Measurements from ENCODE around the gene GALNTL6. TPM values are rescaled to one million over a fixed set of nuclear protein-coding genes. Genes with fewer than 3 reads are reported as not detected.

GALNTL6 gene
- total and polyA plus RNA-seq, 2 donors (not counting 3 experiments of a cell fraction or from before 2014, with no cell fraction given) = not detected

GRCh38 chr4:172547724-172548123 lies 734.5 kb downstream of the GALNTL6 start:
- H3K4me1 ChIP-seq (ENCODE audit: control insufficient read depth, extremely low read depth, insufficient read depth, low read length) = no peaks in the 10 kb centered on the region
- H3K36me3 ChIP-seq (ENCODE audit: control insufficient read depth in 2 of 2, extremely low read depth in 1 of 2, insufficient read depth in 2 of 2, low read length in 2 of 2) = no peaks in the 10 kb centered on the region
- no TSS peak for BruUV-seq (replicated peaks)
- no peaks in the 10 kb centered on the region for H4K20me1 ChIP-seq (replicated peaks; ENCODE audit: control insufficient read depth, extremely low read depth, insufficient read depth, low read length)
- H3K9me1 ChIP-seq (replicated peaks; ENCODE audit: control insufficient read depth, extremely low read depth, insufficient read depth, low read length) = no peaks in the 10 kb centered on the region
- TF ChIP-seq POLR2A (IDR thresholded peaks at IDR 0.05; ENCODE audit: low read depth, low read length) (no peak), POLR2AphosphoS5 (IDR thresholded peaks at IDR 0.05; ENCODE audit: insufficient read depth, low read depth, low read length) (no peak), JUN (IDR thresholded peaks at IDR 0.05; ENCODE audit: borderline replicate concordance, insufficient read depth, insufficient read length, low read depth) (no peak), MAX (IDR thresholded peaks at IDR 0.05; ENCODE audit: insufficient read depth, insufficient read length) (no peak), EZH2 (IDR thresholded peaks at IDR 0.05; ENCODE audit: borderline replicate concordance, low read depth, low read length, severe bottlenecking) (no peak), FOS (IDR thresholded peaks at IDR 0.05; ENCODE audit: borderline replicate concordance, insufficient read depth, low read length) (no peak), CTCF (IDR thresholded peaks at IDR 0.05; ENCODE audit: extremely low read depth in 1 of 2, insufficient read depth in 1 of 2, low read depth in 1 of 2, low read length in 2 of 2) (no peak), GATA2 (IDR thresholded peaks at IDR 0.05; ENCODE audit: insufficient read depth, insufficient read length, low read depth, low read length) (no peak), MYC (IDR thresholded peaks at IDR 0.05; ENCODE audit: low read depth, low read length) (no peak)
- intact Hi-C loops (cut with micrococcal nuclease) (no loop called here), dilution Hi-C loops (cut with MboI; ENCODE audit: extremely low pct_ligation_motif_present, low sequenced_read_pairs) (no loop called here)
- no peaks in the 10 kb centered on the region for H3K79me2 ChIP-seq (ENCODE audit: control insufficient read depth, insufficient read depth, low read length)
- FAIRE-seq (no peak), DNase-seq (ENCODE audit: low read depth, low spot score) (no peak)
- no peaks in the 10 kb centered on the region for H3K9me3 ChIP-seq (replicated peaks; ENCODE audit: control insufficient read depth, insufficient read depth, low read length)
- H3K27ac ChIP-seq (ENCODE audit: insufficient read depth, low read depth, low read length) = no peak overlapping the region
- H3K27me3 ChIP-seq (ENCODE audit: control insufficient read depth in 2 of 2, insufficient read depth in 2 of 2, low read length in 2 of 2) = no peaks in the 10 kb centered on the region
- no peak overlapping the region for H3K4me2 ChIP-seq (ENCODE audit: insufficient read depth, low read length)
- CTCF ChIA-PET = no interaction called here
- H3K9ac ChIP-seq (replicated peaks; ENCODE audit: extremely low read depth, insufficient read depth, low read length) = no peak overlapping the region
- H2AFZ ChIP-seq (ENCODE audit: low read depth, low read length) = no peak overlapping the region
- POLR2A ChIA-PET = no interaction called here
- no peak overlapping the region for H3K4me3 ChIP-seq (replicated peaks in 1 of 3; ENCODE audit: insufficient read depth in 1 of 3, low read depth in 1 of 3, low read length in 3 of 3)

All from endothelial cell of umbilical vein (primary cell).